Neural crest cell (in vitro differentiated cells): ENCODE results near the gene UBE2L5. TPM values are rescaled to one million over a fixed set of nuclear protein-coding genes. Genes with fewer than 3 reads are reported as not detected.

Source experiments
- DNase-seq: peaks from one replicate; pipeline ENCODE4 v3.0.0; 2021; ENCODE audit warnings: low read depth, mixed read lengths, low spot score
- H3K27ac Mint-ChIP-seq: one replicate; pipeline ENCODE4 v1.8.0; 2021; ENCODE audit warnings: mild to moderate bottlenecking, mixed read lengths; ENCODE audit not compliant: unreplicated experiment
- H3K27me3 Mint-ChIP-seq: 2 replicates; pipeline ENCODE4 v1.8.0; 2021; ENCODE audit warnings: low read depth, mild to moderate bottlenecking, mixed read lengths
- H3K36me3 Mint-ChIP-seq: 2 replicates; pipeline ENCODE4 v1.8.0; 2021; ENCODE audit warnings: low read depth, mild to moderate bottlenecking, mixed read lengths
- H3K4me1 Mint-ChIP-seq: 2 replicates; pipeline ENCODE4 v1.8.0; 2021; ENCODE audit warnings: mixed read lengths
- H3K4me3 Mint-ChIP-seq: one replicate; pipeline ENCODE4 v1.8.0; 2021; ENCODE audit warnings: mild to moderate bottlenecking, mixed read lengths
- H3K9me3 Mint-ChIP-seq: 2 replicates; pipeline ENCODE4 v1.8.0; 2021; ENCODE audit warnings: mixed read lengths
- CTCF ChIP-seq: fragments of 200-600 bp; sonication (generic); conservative IDR thresholded peaks from 2 replicates; pipeline ENCODE4 v1.5.0; 2021; ENCODE audit warnings: antibody characterized with exemption, mild to moderate bottlenecking
- total RNA-seq: library from RNA; stranded (reverse); gene quantifications from 2 replicates; pipeline ENCODE4 v1.2.1, GENCODE V29; 2021

UBE2L5 gene
- total RNA-seq, 1 donor from 2014 or later = not detected

GRCh38 chr13:30465343-30465592 lies 43.0 kb downstream of the UBE2L5 start:
- Mint-ChIP-seq H3K9me3 (no peaks in the 10 kb centered on the region), H3K36me3 (peaks cover 23% of the 10 kb centered on the region), H3K27me3 (peaks cover 17% of the 10 kb centered on the region), H3K4me3 (no peak overlapping the region), H3K4me1 (peaks cover 43% of the 10 kb centered on the region), H3K27ac (no peak overlapping the region)
- TF ChIP-seq CTCF = no peak
- no peak for DNase-seq

- DNase-seq = peak; percentile 92
- H3K27me3 Mint-ChIP-seq = peaks cover 17% of the 10 kb centered on the region
- peak within 1 kb of the TSS; percentile 100 for H3K27ac Mint-ChIP-seq
- H3K4me1 Mint-ChIP-seq = peaks cover 43% of the 10 kb centered on the region
- peak within 1 kb of the TSS; percentile 99 for H3K4me3 Mint-ChIP-seq
- no peaks in the 10 kb centered on the region for H3K9me3 Mint-ChIP-seq
- no peak for TF ChIP-seq CTCF
- H3K36me3 Mint-ChIP-seq = peaks cover 23% of the 10 kb centered on the region
These were observed 43.5 kb downstream of the UBE2L5 start, which contains the start of gene HMGB1 for GRCh38 chr13:30465593-30466357. Gene HMGB1, minus strand, starts transcription at chr13:30465936. Its CDS starts 2,256 bp downstream, at chr13:30463680.

- H3K4me1 Mint-ChIP-seq = peaks cover 40% of the 10 kb centered on the region
- no peak for DNase-seq
These were observed 44.0 kb downstream of the UBE2L5 start for GRCh38 chr13:30466358-30466714.

GRCh38 chr13:30466841-30467252 lies 44.6 kb downstream of the UBE2L5 start:
- Mint-ChIP-seq H3K36me3 (peaks cover 18% of the 10 kb centered on the region), H3K4me3 (peak overlapping the region; percentile 99), H3K27ac (no peak overlapping the region)

More at GRCh38 chr13:30466358-30466714, 44.0 kb downstream of the UBE2L5 start:
- TF ChIP-seq CTCF = no peak
- H3K36me3 Mint-ChIP-seq = peaks cover 22% of the 10 kb centered on the region
- peaks cover 15% of the 10 kb centered on the region for H3K27me3 Mint-ChIP-seq
- H3K9me3 Mint-ChIP-seq = no peaks in the 10 kb centered on the region
- peak overlapping the region; percentile 99 for H3K4me3 Mint-ChIP-seq
- peak overlapping the region; percentile 100 for H3K27ac Mint-ChIP-seq

GRCh38 chr13:30473675-30474074 lies 51.4 kb downstream of the UBE2L5 start:
- Mint-ChIP-seq H3K27me3 (no peaks in the 10 kb centered on the region), H3K4me1 (peaks cover 5% of the 10 kb centered on the region), H3K9me3 (no peaks in the 10 kb centered on the region), H3K27ac (no peak overlapping the region), H3K36me3 (no peaks in the 10 kb centered on the region), H3K4me3 (no peak overlapping the region)
- no peak for TF ChIP-seq CTCF
- no peak for DNase-seq

More at GRCh38 chr13:30466841-30467252, 44.6 kb downstream of the UBE2L5 start:
- no peak for DNase-seq
- Mint-ChIP-seq H3K27me3 (peaks cover 14% of the 10 kb centered on the region), H3K4me1 (peaks cover 38% of the 10 kb centered on the region), H3K9me3 (no peaks in the 10 kb centered on the region)
- TF ChIP-seq CTCF = no peak
